Activated T-helper 1 cell treated with anti-CD3 and anti-CD28 coated beads, Interleukin-12 subunit alpha, Interleukin-12 subunit beta, Interleukin-2, Interleukin-4 antibody, amounts not matched to agents 30 ng/mL and 10 ng/mL and 1 ng/mL, durations not matched to agents 14 hours and 24 hours and 36 hours (primary cell): ENCODE data around the gene MSLN. TPM values are rescaled to one million over a fixed set of nuclear protein-coding genes. Genes with fewer than 3 reads are reported as not detected.
"Not testable (repeated sequence)": the region's sequence is repeated elsewhere in the genome, so short reads cannot be mapped to it uniquely, and the experiment has no call there.

Source experiments
- DNase-seq: peaks from one replicate; pipeline ENCODE4 v3.0.0; 2021; ENCODE audit warnings: low spot score
- H3K27ac Mint-ChIP-seq: one replicate; pipeline ENCODE4 v1.8.0; 2021; ENCODE audit warnings: mild to moderate bottlenecking, mixed read lengths
- H3K27me3 Mint-ChIP-seq: one replicate; pipeline ENCODE4 v1.8.0; 2022; ENCODE audit warnings: mild to moderate bottlenecking, moderate library complexity, mixed read lengths; ENCODE audit not compliant: insufficient read depth
- H3K36me3 Mint-ChIP-seq: one replicate; pipeline ENCODE4 v1.8.0; 2021; ENCODE audit warnings: low read depth, mixed read lengths
- H3K4me1 Mint-ChIP-seq: one replicate; pipeline ENCODE4 v1.8.0; 2021; ENCODE audit warnings: low read depth, mixed read lengths
- H3K4me3 Mint-ChIP-seq: one replicate; pipeline ENCODE4 v1.8.0; 2021; ENCODE audit warnings: mild to moderate bottlenecking, moderate library complexity, mixed read lengths
- H3K9me3 Mint-ChIP-seq: one replicate; pipeline ENCODE4 v1.8.0; 2021; ENCODE audit warnings: mixed read lengths
- intact Hi-C: fragments of 100-400 bp; cut with micrococcal nuclease; formaldehyde crosslinking; loops from one replicate; pipeline ENCODE4 v1.15.1; 2024
- total RNA-seq: library from RNA; stranded (reverse); gene quantifications from 2 replicates; pipeline ENCODE4 v1.2.3, GENCODE V29; 2022

MSLN gene
- total RNA-seq, 1 donor from 2014 or later, result not detected

DNA sequence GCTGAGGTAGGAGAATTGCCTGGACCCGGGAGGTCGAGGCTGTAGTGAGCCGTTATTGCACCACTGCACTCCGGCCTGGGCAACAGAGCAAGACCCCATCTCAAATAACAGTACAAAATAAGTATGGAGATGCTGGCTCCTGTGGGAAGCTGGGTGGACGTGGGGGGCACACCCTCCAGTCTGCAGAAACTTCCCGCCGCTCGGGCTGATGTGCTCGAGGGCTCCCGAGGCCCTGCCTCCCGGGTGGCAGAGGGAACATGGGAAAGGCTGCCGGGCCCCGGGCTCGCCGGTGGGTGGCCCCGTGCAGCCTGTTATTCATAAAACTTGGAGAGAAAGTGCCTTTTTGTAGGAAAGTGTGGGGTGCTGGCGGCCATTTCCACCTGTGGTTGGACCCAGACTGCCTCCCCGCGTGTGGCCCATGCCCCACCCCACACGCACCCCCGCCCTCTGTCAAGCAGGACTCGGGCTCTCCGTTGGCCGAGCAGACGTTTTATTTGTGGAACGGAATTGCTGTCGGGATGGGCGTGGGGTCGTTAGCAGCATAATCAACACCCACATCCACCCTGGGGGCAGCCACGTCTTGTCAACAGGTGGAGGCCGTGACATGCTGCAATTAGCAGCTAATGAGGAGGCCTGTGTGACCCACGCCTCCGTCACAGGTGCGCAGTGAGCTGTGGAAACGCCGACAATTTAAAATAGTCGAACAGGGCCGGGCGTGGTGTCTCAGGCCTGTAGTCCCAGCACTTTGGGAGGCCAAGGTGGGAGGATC, 12.4 kb upstream of the MSLN start:
- intact Hi-C loops, result loop anchor here (10.0 kb wide), 1 partner anchor 227 kb away; the partner anchor contains the start of gene LMF1
- Mint-ChIP-seq H3K36me3 (no peaks in the 10 kb centered on the region), H3K27ac (no peak overlapping the region), H3K4me3 (no peak overlapping the region), H3K27me3 (peaks cover 2% of the 10 kb centered on the region), H3K4me1 (no peaks in the 10 kb centered on the region), H3K9me3 (no peaks in the 10 kb centered on the region)
- no peak for DNase-seq

DNA sequence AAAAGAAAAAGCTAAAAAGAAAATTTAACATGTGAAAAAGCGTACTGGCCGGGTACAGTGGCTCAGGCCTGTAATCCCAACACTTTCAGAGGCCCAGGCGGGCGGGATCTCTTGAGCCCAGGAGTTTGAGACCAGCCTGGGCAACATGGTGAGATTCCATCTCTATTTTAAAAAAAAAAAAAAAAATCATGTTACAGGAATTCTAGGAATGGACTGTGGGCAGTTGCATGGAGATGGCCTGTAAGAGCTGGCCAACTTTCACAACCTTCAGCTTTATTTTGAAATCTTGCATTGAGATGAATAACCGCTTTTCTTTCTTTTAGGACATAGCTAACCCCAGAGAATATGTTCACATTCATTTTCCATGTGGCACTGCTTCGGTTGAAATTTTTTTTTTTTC, 11.5 kb upstream of the MSLN start:
- intact Hi-C loops, result loop anchor here (10.0 kb wide), 1 partner anchor 226 kb away; the partner anchor contains the start of gene LMF1
- no peak for DNase-seq
- Mint-ChIP-seq H3K4me1 (no peaks in the 10 kb centered on the region), H3K27ac (no peak overlapping the region), H3K9me3 (no peaks in the 10 kb centered on the region), H3K4me3 (no peak overlapping the region), H3K36me3 (no peaks in the 10 kb centered on the region), H3K27me3 (peaks cover 2% of the 10 kb centered on the region)

DNA sequence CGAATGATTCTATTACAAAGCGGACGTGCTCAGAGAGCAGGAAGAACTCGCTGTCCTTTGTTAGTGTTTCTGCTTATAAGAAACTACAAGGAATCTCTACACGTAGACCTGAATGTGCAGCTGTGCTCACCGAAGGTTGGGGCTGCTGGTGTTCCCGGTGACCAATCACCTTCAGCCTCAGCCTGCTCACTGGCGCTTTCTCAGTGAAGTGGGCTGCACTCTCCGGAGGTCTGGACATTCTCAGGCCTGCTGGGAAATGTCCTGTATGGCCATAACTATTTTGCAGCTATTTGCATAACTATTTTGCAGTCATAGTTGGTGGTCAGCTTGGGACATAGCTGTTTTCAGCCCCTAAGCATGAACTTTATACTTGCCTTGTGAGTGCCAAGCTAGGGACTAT, 10.0 kb upstream of the MSLN start:
- Mint-ChIP-seq H3K4me1 (no peaks in the 10 kb centered on the region), H3K4me3 (no peak overlapping the region), H3K36me3 (no peaks in the 10 kb centered on the region), H3K27me3 (peaks cover 2% of the 10 kb centered on the region), H3K27ac (no peak overlapping the region), H3K9me3 (no peaks in the 10 kb centered on the region)
- no peak for DNase-seq
- intact Hi-C loops, result no loop called here

GRCh38 chr16:751152-752006, 9.2 kb upstream of the MSLN start:
- intact Hi-C loops, result no loop called here
- Mint-ChIP-seq H3K27me3 (peaks cover 5% of the 10 kb centered on the region), H3K4me3 (no peak overlapping the region), H3K9me3 (no peaks in the 10 kb centered on the region), H3K36me3 (no peaks in the 10 kb centered on the region), H3K4me1 (no peaks in the 10 kb centered on the region), H3K27ac (no peak overlapping the region)
- no peak for DNase-seq

DNA sequence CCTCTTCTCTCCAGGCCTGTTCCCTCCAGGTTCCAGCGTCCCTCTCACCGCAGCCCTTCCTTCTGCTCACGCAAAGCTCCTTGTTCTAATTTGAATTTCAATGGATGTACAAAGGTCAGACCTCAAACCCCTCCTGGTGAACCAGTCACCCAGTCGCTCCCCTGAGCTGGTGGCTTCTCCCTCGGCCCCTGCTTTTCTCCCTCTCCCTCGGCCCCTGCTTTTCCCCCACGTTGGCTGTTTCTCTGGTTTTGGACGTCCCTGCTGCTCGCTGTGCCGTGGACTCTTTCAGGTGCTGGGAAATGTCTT, 8.6 kb upstream of the MSLN start:
- Mint-ChIP-seq H3K27me3 (peaks cover 5% of the 10 kb centered on the region), H3K27ac (no peak overlapping the region), H3K4me1 (no peaks in the 10 kb centered on the region), H3K9me3 (no peaks in the 10 kb centered on the region), H3K36me3 (no peaks in the 10 kb centered on the region), H3K4me3 (no peak overlapping the region)
- no peak for DNase-seq
- intact Hi-C loops, result no loop called here

- intact Hi-C loops, H3K27me3 Mint-ChIP-seq, H3K4me3 Mint-ChIP-seq, DNase-seq, H3K4me1 Mint-ChIP-seq, H3K9me3 Mint-ChIP-seq, H3K27ac Mint-ChIP-seq, H3K36me3 Mint-ChIP-seq: not testable (repeated sequence)
Observed at GRCh38 chr16:754121-754607, 6.4 kb upstream of the MSLN start.

- H3K27ac Mint-ChIP-seq, result no peak overlapping the region
- peaks cover 9% of the 10 kb centered on the region for H3K27me3 Mint-ChIP-seq
- no peaks in the 10 kb centered on the region for H3K9me3 Mint-ChIP-seq
- intact Hi-C loops, result no loop called here
- no peaks in the 10 kb centered on the region for H3K36me3 Mint-ChIP-seq
- H3K4me3 Mint-ChIP-seq, result no peak overlapping the region
- no peaks in the 10 kb centered on the region for H3K4me1 Mint-ChIP-seq
- no peak for DNase-seq
Observed at GRCh38 chr16:754656-755055, 5.9 kb upstream of the MSLN start.

DNA sequence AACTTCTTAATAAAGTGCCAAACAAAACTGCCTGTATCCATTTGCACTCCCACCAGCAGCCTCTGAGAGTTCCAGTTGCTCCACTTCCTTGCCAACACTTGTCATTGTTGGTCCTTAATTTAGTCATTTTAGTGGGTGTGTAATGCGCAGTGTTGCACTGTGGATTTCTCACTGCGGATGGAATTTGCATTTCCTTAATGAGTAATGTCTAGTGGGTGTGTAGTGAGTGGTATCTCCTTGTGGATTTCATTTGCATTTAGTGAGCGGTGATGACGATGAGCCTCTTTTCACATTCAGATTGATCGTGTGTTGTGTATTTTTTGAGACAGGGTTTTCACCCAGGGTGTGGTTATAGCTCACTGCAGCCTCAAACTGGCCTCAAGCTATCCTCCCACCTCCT, 4.1 kb upstream of the MSLN start:
- Mint-ChIP-seq H3K9me3 (no peaks in the 10 kb centered on the region), H3K4me1 (no peaks in the 10 kb centered on the region), H3K27me3 (peaks cover 7% of the 10 kb centered on the region), H3K36me3 (no peaks in the 10 kb centered on the region), H3K4me3 (no peak overlapping the region), H3K27ac (no peak overlapping the region)
- DNase-seq, result no peak
- intact Hi-C loops, result no loop called here

DNA sequence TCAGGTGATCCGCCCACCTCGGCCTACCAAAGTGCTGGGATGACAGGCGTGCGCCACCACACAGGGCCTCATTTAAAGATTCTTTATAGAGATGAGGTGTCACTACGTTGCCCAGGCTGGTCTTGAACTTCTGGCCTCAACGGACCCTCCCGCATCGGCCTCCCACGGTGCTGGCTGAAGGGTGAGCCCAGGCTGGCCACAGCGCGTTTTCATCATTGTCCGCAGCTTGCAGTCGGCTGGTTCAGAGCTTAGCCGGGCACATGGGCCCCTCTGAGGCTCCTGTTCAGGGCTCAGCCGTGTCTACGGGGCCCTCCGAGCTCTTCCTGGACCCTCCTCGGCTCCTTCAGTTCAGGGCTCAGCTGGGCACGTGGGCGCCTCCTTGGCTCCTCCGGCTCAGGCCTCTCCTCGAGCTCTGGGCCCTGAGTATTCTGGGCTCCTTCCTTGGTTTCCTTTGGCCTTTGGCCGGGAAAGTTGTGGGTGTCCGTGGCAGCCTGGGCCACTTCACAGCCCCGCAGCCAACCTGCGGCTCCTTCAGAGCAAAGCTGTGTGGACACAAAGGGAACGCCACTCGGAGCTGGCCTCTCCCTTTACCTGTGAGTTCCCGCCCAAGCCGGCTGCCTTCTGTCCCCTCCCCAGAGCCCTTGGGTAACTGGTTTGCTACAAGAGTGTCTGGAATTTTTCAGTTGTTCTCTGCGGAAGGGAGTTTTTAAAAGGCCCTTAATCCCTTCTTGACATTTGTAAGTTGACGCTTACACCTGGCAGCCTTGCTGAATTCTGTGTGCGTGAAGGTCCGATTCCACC, 1.2 kb upstream of the MSLN start:
- H3K36me3 Mint-ChIP-seq, result no peaks in the 10 kb centered on the region
- peaks cover 7% of the 10 kb centered on the region for H3K27me3 Mint-ChIP-seq
- no peak for DNase-seq
- H3K27ac Mint-ChIP-seq, result no peak overlapping the region
- intact Hi-C loops, result no loop called here
- H3K4me1 Mint-ChIP-seq, result no peaks in the 10 kb centered on the region
- no peak overlapping the region for H3K4me3 Mint-ChIP-seq
- H3K9me3 Mint-ChIP-seq, result no peaks in the 10 kb centered on the region

GRCh38 chr16:760065-760464, 469 bp upstream of the MSLN start:
- intact Hi-C loops, result no loop called here
- DNase-seq, result no peak
- peaks cover 7% of the 10 kb centered on the region for H3K27me3 Mint-ChIP-seq
- no peaks in the 10 kb centered on the region for H3K36me3 Mint-ChIP-seq
- no peak overlapping the region for H3K27ac Mint-ChIP-seq
- no peaks in the 10 kb centered on the region for H3K9me3 Mint-ChIP-seq
- H3K4me3 Mint-ChIP-seq, result no peak overlapping the region
- H3K4me1 Mint-ChIP-seq, result no peaks in the 10 kb centered on the region

DNA sequence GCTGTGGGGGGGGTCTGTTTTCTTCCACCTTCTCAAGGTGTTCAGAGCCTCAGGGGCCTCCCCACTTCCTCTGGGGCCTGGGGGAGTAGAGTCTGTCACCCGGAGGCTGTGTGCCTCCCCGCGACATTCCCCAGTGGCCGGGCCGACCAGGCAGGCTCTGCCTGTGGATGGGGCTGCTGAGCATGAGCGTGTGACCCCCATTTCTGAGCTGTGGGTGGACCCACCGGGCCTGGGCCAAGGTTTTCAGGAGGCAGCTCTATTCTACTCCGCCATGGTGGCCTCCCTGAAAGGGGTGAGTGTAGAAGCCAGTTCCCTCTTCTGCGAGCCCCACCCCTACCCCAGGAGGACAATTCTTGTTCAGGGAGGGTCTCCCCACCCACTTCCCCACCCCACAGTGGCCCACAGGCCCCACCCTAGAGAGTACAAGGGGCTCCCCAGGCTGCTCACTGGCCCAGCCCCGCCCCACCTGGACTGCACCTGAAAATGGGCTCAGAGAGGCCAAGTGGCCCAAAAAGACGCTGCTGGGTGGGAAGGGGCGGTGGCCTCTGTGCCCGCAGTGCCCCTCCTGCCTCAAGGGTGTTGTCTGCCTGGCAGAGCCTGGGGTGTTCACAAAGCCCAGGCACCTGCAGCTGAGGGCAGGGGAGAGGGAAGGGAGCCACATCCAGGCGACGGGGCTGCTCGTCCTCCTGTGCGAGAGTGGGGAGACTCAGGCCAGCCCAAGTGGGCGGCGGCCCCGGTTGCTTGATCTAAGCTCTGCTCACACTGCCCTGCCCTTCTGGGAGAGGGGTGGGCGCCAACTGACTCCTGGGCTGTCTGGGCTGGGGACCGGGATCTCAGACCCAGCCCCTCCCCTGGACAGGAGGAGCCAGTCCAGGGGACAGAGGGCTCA, 1.3 kb downstream of the MSLN start:
- no peak overlapping the region for H3K4me3 Mint-ChIP-seq
- no peak for DNase-seq
- no peaks in the 10 kb centered on the region for H3K4me1 Mint-ChIP-seq
- H3K27ac Mint-ChIP-seq, result no peak overlapping the region
- intact Hi-C loops, result no loop called here
- no peaks in the 10 kb centered on the region for H3K9me3 Mint-ChIP-seq
- H3K27me3 Mint-ChIP-seq, result peaks cover 4% of the 10 kb centered on the region
- no peaks in the 10 kb centered on the region for H3K36me3 Mint-ChIP-seq

DNA sequence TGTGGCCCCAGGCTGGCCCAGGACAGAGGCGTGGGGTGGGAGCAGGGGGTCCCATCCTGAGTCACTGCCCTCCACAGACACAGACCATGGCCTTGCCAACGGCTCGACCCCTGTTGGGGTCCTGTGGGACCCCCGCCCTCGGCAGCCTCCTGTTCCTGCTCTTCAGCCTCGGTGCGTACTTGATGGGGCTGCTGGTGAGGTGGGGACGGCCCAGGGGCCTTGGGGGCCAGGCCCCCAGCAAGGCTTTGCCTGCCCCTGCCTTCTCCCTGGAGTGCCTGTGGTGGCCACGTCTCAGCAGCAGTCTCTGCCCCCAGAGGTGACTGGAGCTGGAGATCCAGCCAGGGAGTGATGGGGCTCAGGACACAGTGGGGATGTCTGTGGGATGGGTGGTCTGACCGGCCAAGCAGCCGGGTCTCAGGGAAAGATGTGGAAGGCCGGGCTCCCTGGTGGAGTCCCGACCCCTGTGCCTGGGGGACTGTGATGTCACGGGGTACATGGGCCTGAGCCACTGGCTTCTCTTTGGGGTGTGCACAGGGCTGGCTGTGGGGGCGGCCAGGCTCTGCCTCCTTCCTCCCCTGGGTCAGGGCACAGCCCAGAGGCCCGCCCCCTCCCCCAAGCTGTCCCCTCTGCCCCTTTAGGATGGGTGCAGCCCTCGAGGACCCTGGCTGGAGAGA, 2.2 kb downstream of the MSLN start:
- H3K36me3 Mint-ChIP-seq, result no peaks in the 10 kb centered on the region
- no peak for DNase-seq
- H3K9me3 Mint-ChIP-seq, result no peaks in the 10 kb centered on the region
- intact Hi-C loops, result no loop called here
- H3K4me1 Mint-ChIP-seq, result no peaks in the 10 kb centered on the region
- H3K27ac Mint-ChIP-seq, result no peak overlapping the region
- peaks cover 2% of the 10 kb centered on the region for H3K27me3 Mint-ChIP-seq
- H3K4me3 Mint-ChIP-seq, result no peak overlapping the region
